ENCODE results near the gene MAP3K7. TPM values are rescaled to one million over a fixed set of nuclear protein-coding genes. Genes with fewer than 3 reads are reported as not detected.

MAP3K7 gene
- total and polyA plus RNA-seq, 2 of the 8 experiments (the other 6 are each of a cell fraction or from before 2014, with no cell fraction given), result 27.3 to 34.8 TPM

DNA sequence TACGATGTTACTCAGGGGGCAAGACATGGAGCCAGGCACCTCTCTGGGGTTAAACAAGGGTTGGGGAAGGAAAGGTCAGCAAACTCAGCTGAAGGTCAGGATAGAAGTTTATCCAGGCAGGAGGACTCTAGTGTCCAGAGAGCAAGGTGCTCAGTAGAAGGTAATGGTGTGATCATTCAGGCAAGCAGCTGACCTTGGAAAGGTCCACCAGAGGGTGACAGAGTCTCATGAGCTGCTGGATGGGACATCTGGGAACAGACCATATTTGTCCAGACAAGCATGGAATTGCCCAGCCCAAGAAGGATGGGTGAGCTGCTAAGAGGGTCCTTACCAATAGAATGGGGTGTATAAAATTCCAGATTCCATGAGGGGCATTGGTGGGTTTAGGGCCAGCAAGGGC lies 89.5 kb downstream of the MAP3K7 start (continued):
- TF ChIP-seq, protein P1, sequence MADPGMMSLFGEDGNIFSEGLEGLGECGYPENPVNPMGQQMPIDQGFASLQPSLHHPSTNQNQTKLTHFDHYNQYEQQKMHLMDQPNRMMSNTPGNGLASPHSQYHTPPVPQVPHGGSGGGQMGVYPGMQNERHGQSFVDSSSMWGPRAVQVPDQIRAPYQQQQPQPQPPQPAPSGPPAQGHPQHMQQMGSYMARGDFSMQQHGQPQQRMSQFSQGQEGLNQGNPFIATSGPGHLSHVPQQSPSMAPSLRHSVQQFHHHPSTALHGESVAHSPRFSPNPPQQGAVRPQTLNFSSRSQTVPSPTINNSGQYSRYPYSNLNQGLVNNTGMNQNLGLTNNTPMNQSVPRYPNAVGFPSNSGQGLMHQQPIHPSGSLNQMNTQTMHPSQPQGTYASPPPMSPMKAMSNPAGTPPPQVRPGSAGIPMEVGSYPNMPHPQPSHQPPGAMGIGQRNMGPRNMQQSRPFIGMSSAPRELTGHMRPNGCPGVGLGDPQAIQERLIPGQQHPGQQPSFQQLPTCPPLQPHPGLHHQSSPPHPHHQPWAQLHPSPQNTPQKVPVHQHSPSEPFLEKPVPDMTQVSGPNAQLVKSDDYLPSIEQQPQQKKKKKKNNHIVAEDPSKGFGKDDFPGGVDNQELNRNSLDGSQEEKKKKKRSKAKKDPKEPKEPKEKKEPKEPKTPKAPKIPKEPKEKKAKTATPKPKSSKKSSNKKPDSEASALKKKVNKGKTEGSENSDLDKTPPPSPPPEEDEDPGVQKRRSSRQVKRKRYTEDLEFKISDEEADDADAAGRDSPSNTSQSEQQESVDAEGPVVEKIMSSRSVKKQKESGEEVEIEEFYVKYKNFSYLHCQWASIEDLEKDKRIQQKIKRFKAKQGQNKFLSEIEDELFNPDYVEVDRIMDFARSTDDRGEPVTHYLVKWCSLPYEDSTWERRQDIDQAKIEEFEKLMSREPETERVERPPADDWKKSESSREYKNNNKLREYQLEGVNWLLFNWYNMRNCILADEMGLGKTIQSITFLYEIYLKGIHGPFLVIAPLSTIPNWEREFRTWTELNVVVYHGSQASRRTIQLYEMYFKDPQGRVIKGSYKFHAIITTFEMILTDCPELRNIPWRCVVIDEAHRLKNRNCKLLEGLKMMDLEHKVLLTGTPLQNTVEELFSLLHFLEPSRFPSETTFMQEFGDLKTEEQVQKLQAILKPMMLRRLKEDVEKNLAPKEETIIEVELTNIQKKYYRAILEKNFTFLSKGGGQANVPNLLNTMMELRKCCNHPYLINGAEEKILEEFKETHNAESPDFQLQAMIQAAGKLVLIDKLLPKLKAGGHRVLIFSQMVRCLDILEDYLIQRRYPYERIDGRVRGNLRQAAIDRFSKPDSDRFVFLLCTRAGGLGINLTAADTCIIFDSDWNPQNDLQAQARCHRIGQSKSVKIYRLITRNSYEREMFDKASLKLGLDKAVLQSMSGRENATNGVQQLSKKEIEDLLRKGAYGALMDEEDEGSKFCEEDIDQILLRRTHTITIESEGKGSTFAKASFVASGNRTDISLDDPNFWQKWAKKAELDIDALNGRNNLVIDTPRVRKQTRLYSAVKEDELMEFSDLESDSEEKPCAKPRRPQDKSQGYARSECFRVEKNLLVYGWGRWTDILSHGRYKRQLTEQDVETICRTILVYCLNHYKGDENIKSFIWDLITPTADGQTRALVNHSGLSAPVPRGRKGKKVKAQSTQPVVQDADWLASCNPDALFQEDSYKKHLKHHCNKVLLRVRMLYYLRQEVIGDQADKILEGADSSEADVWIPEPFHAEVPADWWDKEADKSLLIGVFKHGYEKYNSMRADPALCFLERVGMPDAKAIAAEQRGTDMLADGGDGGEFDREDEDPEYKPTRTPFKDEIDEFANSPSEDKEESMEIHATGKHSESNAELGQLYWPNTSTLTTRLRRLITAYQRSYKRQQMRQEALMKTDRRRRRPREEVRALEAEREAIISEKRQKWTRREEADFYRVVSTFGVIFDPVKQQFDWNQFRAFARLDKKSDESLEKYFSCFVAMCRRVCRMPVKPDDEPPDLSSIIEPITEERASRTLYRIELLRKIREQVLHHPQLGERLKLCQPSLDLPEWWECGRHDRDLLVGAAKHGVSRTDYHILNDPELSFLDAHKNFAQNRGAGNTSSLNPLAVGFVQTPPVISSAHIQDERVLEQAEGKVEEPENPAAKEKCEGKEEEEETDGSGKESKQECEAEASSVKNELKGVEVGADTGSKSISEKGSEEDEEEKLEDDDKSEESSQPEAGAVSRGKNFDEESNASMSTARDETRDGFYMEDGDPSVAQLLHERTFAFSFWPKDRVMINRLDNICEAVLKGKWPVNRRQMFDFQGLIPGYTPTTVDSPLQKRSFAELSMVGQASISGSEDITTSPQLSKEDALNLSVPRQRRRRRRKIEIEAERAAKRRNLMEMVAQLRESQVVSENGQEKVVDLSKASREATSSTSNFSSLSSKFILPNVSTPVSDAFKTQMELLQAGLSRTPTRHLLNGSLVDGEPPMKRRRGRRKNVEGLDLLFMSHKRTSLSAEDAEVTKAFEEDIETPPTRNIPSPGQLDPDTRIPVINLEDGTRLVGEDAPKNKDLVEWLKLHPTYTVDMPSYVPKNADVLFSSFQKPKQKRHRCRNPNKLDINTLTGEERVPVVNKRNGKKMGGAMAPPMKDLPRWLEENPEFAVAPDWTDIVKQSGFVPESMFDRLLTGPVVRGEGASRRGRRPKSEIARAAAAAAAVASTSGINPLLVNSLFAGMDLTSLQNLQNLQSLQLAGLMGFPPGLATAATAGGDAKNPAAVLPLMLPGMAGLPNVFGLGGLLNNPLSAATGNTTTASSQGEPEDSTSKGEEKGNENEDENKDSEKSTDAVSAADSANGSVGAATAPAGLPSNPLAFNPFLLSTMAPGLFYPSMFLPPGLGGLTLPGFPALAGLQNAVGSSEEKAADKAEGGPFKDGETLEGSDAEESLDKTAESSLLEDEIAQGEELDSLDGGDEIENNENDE (IDR thresholded peaks at IDR 0.05; ENCODE audit: insufficient replicate concordance, low read length), result no peak
- TF ChIP-seq CTCF (IDR thresholded peaks at IDR 0.05; ENCODE audit: control extremely low read depth in 1 of 3, insufficient read depth in 1 of 3, low read depth in 1 of 3, low read length in 3 of 3), result peak in 2 of 3 experiments; percentile 19 to 39; a peak in 3 of 4 replicates
- TF ChIP-seq PHF8 (conservative IDR thresholded peaks at IDR 0.05; ENCODE audit: low read depth, low read length), result no peak
- no peak for TF ChIP-seq RNF2 (IDR thresholded peaks at IDR 0.05; ENCODE audit: borderline replicate concordance, low read depth, low read length, missing control alignments, poor library complexity, severe bottlenecking)
- no peak for TF ChIP-seq MAFK (IDR thresholded peaks at IDR 0.05; ENCODE audit: low read depth, low read length)
- TF ChIP-seq RAD21 (IDR thresholded peaks at IDR 0.05 in 1 of 2, conservative IDR thresholded peaks at IDR 0.05 in 1 of 2; ENCODE audit: low read depth in 2 of 2, low read length in 2 of 2), result peak; percentile 37 to 56
- TF ChIP-seq, protein P2, sequence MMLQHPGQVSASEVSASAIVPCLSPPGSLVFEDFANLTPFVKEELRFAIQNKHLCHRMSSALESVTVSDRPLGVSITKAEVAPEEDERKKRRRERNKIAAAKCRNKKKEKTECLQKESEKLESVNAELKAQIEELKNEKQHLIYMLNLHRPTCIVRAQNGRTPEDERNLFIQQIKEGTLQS (IDR thresholded peaks at IDR 0.05; ENCODE audit: insufficient read depth, low read depth, low read length), result no peak

All from H1 (cell line).